Measurements from ENCODE around the gene DPP10. TPM values are rescaled to one million over a fixed set of nuclear protein-coding genes. Genes with fewer than 3 reads are reported as not detected.
"Not testable (repeated sequence)": the region's sequence is repeated elsewhere in the genome, so short reads cannot be mapped to it uniquely, and the experiment has no call there.

Gene DPP10
- total RNA-seq, 1 experiment from 2014 or later: not detected

GRCh38 chr2:115083711-115084110 is 641.3 kb downstream of the DPP10 start:
- H3K36me3 ChIP-seq: no peaks in the 10 kb centered on the region
- no peak for DNase-seq (ENCODE audit: low read depth in 1 of 2, low spot score in 2 of 2)
- no peaks in the 10 kb centered on the region; the same call in 1 of the 2 replicates for H3K9me3 ChIP-seq (replicated peaks)
- H3K27me3 ChIP-seq (replicated peaks): no peaks in the 10 kb centered on the region
- no peak overlapping the region for H3K4me3 ChIP-seq
- H3K4me1 ChIP-seq (replicated peaks): no peaks in the 10 kb centered on the region
- no peak overlapping the region for H3K27ac ChIP-seq

- Histone ChIP-seq H3K9me3 (replicated peaks) (no peaks in the 10 kb centered on the region; the same call in 1 of the 2 replicates), H3K27ac (no peak overlapping the region), H3K4me3 (no peak overlapping the region), H3K27me3 (replicated peaks) (no peaks in the 10 kb centered on the region), H3K4me1 (replicated peaks) (no peaks in the 10 kb centered on the region), H3K36me3 (no peaks in the 10 kb centered on the region)
- DNase-seq (ENCODE audit: low read depth in 1 of 2, low spot score in 2 of 2): no peak
Observed at GRCh38 chr2:115084446-115084845, 642.0 kb downstream of the DPP10 start.

- H3K27me3 ChIP-seq (replicated peaks); H3K4me3 ChIP-seq; H3K27ac ChIP-seq; H3K9me3 ChIP-seq (replicated peaks); DNase-seq (ENCODE audit: low read depth in 1 of 2, low spot score in 2 of 2); H3K4me1 ChIP-seq (replicated peaks); H3K36me3 ChIP-seq: not testable (repeated sequence)
Observed at GRCh38 chr2:115086051-115086620, 643.7 kb downstream of the DPP10 start.

DNA sequence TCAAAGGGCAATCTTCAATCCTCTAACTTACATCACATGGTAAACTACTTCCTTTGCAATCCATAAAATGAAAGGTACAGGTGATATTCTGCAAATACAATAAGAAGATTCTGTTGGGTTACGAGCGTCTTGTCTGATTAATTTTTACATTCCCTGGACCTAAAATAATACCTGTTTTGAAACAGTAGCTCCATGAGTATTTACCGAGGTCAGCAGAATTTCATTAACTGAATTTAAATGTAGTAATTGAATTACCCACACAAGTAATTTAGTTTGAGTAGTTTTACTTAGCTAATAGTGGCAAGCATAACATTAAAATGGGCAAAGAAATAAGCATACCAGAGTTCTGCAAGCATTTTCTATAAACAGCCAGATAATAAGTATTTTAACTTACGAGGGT is 652.0 kb downstream of the DPP10 start:
- Histone ChIP-seq H3K27ac (no peak overlapping the region), H3K36me3 (no peaks in the 10 kb centered on the region), H3K4me3 (no peak overlapping the region), H3K9me3 (replicated peaks) (no peaks in the 10 kb centered on the region), H3K27me3 (replicated peaks) (no peaks in the 10 kb centered on the region), H3K4me1 (replicated peaks) (no peaks in the 10 kb centered on the region)
- no peak for DNase-seq (ENCODE audit: low read depth in 1 of 2, low spot score in 2 of 2)

DNA sequence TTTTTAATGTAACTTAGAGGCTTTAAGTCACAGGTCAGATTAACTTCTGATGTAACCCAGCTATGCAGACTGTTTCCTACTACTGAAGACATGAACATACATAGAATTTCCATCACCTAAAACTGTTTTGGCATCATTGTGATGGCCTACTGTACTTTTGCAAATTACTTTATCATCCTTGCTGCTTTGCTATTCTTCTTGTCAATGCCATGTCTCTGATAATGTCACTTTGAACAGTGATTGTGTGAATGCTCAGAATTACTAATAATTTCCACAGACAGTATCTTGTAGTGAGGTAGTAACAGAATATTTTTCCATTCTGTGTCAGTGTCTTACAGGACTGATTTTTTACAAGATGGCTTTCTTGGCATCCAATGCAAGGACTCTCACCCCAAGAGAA is 663.5 kb downstream of the DPP10 start:
- no peaks in the 10 kb centered on the region for H3K27me3 ChIP-seq (replicated peaks)
- no peak overlapping the region for H3K27ac ChIP-seq
- no peak overlapping the region for H3K4me3 ChIP-seq
- H3K9me3 ChIP-seq (replicated peaks): no peaks in the 10 kb centered on the region
- no peaks in the 10 kb centered on the region for H3K36me3 ChIP-seq
- no peaks in the 10 kb centered on the region for H3K4me1 ChIP-seq (replicated peaks)
- DNase-seq (ENCODE audit: low read depth in 1 of 2, low spot score in 2 of 2): no peak

- no peaks in the 10 kb centered on the region for H3K4me1 ChIP-seq (replicated peaks)
- H3K9me3 ChIP-seq (replicated peaks): no peaks in the 10 kb centered on the region
- no peaks in the 10 kb centered on the region for H3K27me3 ChIP-seq (replicated peaks)
- no peak overlapping the region for H3K4me3 ChIP-seq
- no peaks in the 10 kb centered on the region for H3K36me3 ChIP-seq
- DNase-seq (ENCODE audit: low read depth in 1 of 2, low spot score in 2 of 2): no peak
- no peak overlapping the region for H3K27ac ChIP-seq
Observed at GRCh38 chr2:115115135-115115534, 672.7 kb downstream of the DPP10 start.

- DNase-seq (ENCODE audit: low read depth in 1 of 2, low spot score in 2 of 2): no peak
- H3K27me3 ChIP-seq (replicated peaks): no peaks in the 10 kb centered on the region
- H3K4me1 ChIP-seq (replicated peaks): no peaks in the 10 kb centered on the region
Observed at GRCh38 chr2:115118306-115118705, 675.9 kb downstream of the DPP10 start.

DNA sequence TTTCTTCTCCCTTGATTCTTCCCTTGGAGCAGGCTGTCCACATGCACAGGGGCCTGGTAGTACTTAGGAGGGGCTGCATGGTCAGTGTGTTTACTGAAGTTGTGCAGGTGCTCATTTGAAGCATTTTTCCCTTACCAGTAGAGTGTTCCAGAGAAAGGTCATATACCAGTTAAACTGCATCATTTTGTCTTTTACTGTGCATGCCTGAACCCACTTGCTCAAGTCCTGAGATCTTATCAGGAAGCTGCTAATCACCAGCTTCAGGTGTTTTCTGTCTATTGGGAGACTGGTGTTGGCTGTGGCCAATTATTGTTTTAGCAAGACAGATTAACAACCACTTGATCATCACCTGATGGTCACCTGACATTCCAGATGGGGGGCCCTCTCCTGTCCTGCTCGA is 676.6 kb downstream of the DPP10 start:
- Histone ChIP-seq H3K36me3 (no peaks in the 10 kb centered on the region), H3K27ac (no peak overlapping the region), H3K4me3 (no peak overlapping the region), H3K4me1 (replicated peaks) (no peaks in the 10 kb centered on the region), H3K9me3 (replicated peaks) (no peaks in the 10 kb centered on the region), H3K27me3 (replicated peaks) (no peaks in the 10 kb centered on the region)
- no peak for DNase-seq (ENCODE audit: low read depth in 1 of 2, low spot score in 2 of 2)

More at GRCh38 chr2:115118306-115118705, 675.9 kb downstream of the DPP10 start:
- no peaks in the 10 kb centered on the region for H3K9me3 ChIP-seq (replicated peaks)
- H3K27ac ChIP-seq: no peak overlapping the region
- no peak overlapping the region for H3K4me3 ChIP-seq
- H3K36me3 ChIP-seq: no peaks in the 10 kb centered on the region

- Histone ChIP-seq H3K27me3 (replicated peaks) (no peaks in the 10 kb centered on the region), H3K36me3 (no peaks in the 10 kb centered on the region), H3K9me3 (replicated peaks) (no peaks in the 10 kb centered on the region), H3K27ac (no peak overlapping the region), H3K4me3 (no peak overlapping the region), H3K4me1 (replicated peaks) (no peaks in the 10 kb centered on the region)
- no peak for DNase-seq (ENCODE audit: low read depth in 1 of 2, low spot score in 2 of 2)
Observed at GRCh38 chr2:115122701-115123100, 680.3 kb downstream of the DPP10 start.

GRCh38 chr2:115124817-115125216 is 682.4 kb downstream of the DPP10 start:
- Histone ChIP-seq H3K27ac (no peak overlapping the region), H3K4me3 (no peak overlapping the region), H3K4me1 (replicated peaks) (no peaks in the 10 kb centered on the region), H3K36me3 (no peaks in the 10 kb centered on the region), H3K9me3 (replicated peaks) (no peaks in the 10 kb centered on the region), H3K27me3 (replicated peaks) (no peaks in the 10 kb centered on the region)
- DNase-seq (ENCODE audit: low read depth in 1 of 2, low spot score in 2 of 2): no peak

- Histone ChIP-seq H3K4me1 (replicated peaks) (no peaks in the 10 kb centered on the region), H3K27me3 (replicated peaks) (no peaks in the 10 kb centered on the region), H3K4me3 (no peak overlapping the region), H3K9me3 (replicated peaks) (peaks cover 4% of the 10 kb centered on the region; the same call in 1 of the 2 replicates), H3K36me3 (no peaks in the 10 kb centered on the region), H3K27ac (no peak overlapping the region)
- no peak for DNase-seq (ENCODE audit: low read depth in 1 of 2, low spot score in 2 of 2)
Observed at GRCh38 chr2:115129536-115129935, 687.1 kb downstream of the DPP10 start.

DNA sequence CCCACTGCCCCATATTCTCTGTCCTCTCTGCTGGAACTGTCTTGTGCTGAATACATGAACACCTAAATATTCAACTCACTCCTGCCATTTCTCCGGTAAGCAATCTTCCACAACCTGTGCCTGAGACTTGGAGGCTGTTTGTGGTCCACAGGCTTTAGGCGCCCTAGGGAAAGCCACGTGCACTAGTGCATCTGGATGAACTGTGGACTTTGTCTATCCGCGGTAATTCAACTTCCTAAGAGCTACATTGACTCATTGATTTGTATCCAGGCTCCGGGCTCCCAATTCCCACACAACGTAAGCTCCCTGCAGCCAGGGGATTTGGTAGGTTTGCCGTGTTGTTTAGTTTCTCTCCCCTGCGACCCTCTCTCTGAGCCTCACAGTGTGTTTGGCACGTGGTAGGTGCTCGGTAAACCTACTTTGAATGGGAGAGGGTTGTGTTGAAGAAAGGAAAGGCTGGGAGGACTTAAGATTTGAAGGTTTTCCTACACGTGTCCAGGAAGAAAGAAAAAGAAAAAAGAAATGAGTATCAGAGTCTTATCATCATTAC is 718.2 kb downstream of the DPP10 start:
- DNase-seq (ENCODE audit: low read depth in 1 of 2, low spot score in 2 of 2): no peak
- Histone ChIP-seq H3K4me1 (replicated peaks) (no peaks in the 10 kb centered on the region), H3K4me3 (no peak overlapping the region), H3K27me3 (replicated peaks) (no peaks in the 10 kb centered on the region), H3K36me3 (no peaks in the 10 kb centered on the region), H3K27ac (no peak overlapping the region), H3K9me3 (replicated peaks) (peaks cover 4% of the 10 kb centered on the region; the same call in 1 of the 2 replicates)

DNA sequence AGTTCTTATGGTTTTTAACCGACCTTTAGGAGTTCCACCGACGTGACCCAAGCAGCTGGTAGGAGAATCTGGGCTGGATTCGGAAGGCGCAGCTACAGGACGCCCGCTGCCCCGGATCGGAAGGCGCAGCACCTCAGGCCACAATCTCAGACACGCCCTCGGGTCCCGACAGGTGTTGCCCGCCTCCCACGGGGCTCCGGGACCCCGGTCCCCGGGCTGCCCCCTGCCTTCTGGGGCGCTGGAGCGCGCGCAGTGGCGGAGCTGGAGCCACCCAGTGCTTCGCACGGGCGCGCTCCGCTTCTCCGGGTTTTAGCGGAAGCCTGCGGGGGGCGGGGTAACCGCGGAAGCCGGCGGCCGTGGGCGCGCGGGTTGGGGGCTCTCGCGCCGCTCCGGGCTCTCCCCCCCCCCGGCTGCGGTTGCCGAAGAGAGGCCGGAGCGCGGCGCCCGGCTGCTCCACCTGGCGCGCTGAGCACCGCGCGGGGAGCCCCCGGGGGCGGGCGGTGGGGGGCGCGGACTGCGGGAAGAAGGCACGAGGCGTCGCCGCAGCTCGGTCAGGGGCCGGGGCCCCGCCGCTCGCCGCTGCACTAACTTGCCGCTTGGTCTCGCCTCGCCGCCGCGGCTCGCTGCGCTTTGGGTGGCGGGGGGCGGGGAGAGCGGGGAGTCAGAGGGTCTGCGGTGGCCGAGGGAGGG is 718.8 kb downstream of the DPP10 start:
- no peaks in the 10 kb centered on the region for H3K36me3 ChIP-seq
- H3K9me3 ChIP-seq (replicated peaks): peaks cover 4% of the 10 kb centered on the region; the same call in 1 of the 2 replicates
- H3K4me3 ChIP-seq: no peak overlapping the region
- H3K4me1 ChIP-seq (replicated peaks): no peaks in the 10 kb centered on the region
- DNase-seq (ENCODE audit: low read depth in 1 of 2, low spot score in 2 of 2): no peak
- H3K27ac ChIP-seq: no peak overlapping the region
- H3K27me3 ChIP-seq (replicated peaks): no peaks in the 10 kb centered on the region

GRCh38 chr2:115161771-115162493 is 719.5 kb downstream of the DPP10 start:
- Histone ChIP-seq H3K36me3 (no peaks in the 10 kb centered on the region), H3K4me3 (no peak overlapping the region), H3K4me1 (replicated peaks) (no peaks in the 10 kb centered on the region), H3K27ac (no peak overlapping the region), H3K27me3 (replicated peaks) (no peaks in the 10 kb centered on the region), H3K9me3 (replicated peaks) (peaks cover 4% of the 10 kb centered on the region; the same call in 1 of the 2 replicates)
- DNase-seq (ENCODE audit: low read depth in 1 of 2, low spot score in 2 of 2): no peak
